HG03354 (cell line): Measurements from ENCODE around the gene BORCS5.
"Not testable (repeated sequence)": the region's sequence is repeated elsewhere in the genome, so short reads cannot be mapped to it uniquely, and the experiment has no call there.

Experiments
- ATAC-seq: cut with Tn5 transposase; IDR thresholded peaks from one replicate; pipeline ENCODE4 v1.9.1; 2021; ENCODE audit warnings: mild to moderate bottlenecking; ENCODE audit not compliant: unreplicated experiment, poor library complexity, severe bottlenecking

Gene BORCS5

GRCh38 chr12:12384571-12385340 lies 27.9 kb downstream of the BORCS5 start:
- no peak for ATAC-seq

GRCh38 chr12:12387501-12387900 lies 30.6 kb downstream of the BORCS5 start:
- ATAC-seq: no peak

DNA sequence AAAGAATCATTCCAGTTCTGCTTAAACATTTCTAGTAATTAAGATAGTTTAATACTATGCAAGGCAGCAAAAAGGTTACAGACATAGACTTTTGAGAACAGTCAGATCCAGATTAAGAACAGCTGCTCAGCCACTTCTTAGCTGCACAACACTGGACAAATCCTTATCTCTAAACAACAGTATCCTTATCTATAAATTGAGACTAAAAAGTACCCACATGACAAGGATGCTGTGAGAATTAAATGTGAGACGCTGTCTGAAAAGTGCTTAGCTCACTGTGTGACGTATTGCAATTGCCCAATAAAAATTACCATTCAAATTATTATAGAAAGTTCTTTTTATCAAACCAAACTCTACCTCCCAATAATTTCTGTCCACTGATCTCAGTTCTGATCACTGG lies 35.5 kb downstream of the BORCS5 start:
- ATAC-seq: no peak

- ATAC-seq: no peak
These were observed 36.3 kb downstream of the BORCS5 start for GRCh38 chr12:12393171-12393570.

GRCh38 chr12:12396694-12397093 lies 39.8 kb downstream of the BORCS5 start:
- ATAC-seq: no peak

GRCh38 chr12:12397184-12397583 lies 40.3 kb downstream of the BORCS5 start:
- ATAC-seq: no peak

GRCh38 chr12:12398026-12398859 lies 41.4 kb downstream of the BORCS5 start:
- no peak for ATAC-seq

- ATAC-seq: no peak
These were observed 42.3 kb downstream of the BORCS5 start for GRCh38 chr12:12399161-12399560.

- ATAC-seq: no peak
These were observed 43.0 kb downstream of the BORCS5 start for GRCh38 chr12:12399776-12400305.

- ATAC-seq: no peak
These were observed 43.9 kb downstream of the BORCS5 start for GRCh38 chr12:12400793-12401192.

GRCh38 chr12:12403264-12404248 lies 46.7 kb downstream of the BORCS5 start:
- no peak for ATAC-seq

DNA sequence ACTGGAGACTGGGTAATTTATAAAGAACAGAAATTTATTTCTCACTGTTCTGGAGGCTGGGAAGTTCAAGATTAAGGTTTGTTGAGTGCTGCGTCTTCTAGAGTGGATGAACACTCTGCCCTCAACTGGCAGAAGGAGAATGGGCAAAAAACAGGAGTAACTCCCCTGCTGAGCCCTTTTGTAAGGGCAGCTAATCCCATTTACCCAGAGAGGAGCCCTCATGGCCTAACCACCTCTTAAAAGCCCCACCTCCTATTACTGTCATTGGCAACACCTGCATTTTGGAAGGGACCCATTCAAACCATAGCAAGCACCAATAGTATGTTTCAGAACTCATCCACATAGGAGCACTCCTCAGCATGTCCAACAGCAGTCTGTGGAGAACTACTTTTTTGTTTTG lies 47.4 kb downstream of the BORCS5 start:
- no peak for ATAC-seq

GRCh38 chr12:12405882-12406281 lies 49.0 kb downstream of the BORCS5 start:
- no peak for ATAC-seq

GRCh38 chr12:12406762-12407161 lies 49.9 kb downstream of the BORCS5 start:
- no peak for ATAC-seq

DNA sequence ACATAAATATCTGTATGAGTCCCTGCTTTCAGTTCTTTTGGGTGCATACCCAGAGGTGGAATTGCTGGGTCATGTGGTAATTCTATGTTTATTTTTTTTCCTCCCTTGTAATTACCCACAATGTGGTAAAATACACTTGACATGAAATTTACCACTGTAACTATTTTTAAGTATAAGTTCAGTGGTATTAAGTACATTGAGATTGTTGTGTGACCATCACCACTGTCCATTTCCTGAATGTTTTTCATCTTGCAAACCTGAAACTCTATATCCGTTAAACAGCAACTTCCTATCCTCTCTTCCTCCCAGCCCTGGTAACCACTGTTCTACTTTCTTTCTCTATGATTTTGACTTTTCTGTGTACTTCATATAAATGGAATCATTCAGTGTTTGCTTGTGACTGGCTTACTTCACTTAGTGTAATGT lies 51.4 kb downstream of the BORCS5 start:
- ATAC-seq: no peak

- ATAC-seq: not testable (repeated sequence)
These were observed 52.5 kb downstream of the BORCS5 start for GRCh38 chr12:12409337-12409736.

DNA sequence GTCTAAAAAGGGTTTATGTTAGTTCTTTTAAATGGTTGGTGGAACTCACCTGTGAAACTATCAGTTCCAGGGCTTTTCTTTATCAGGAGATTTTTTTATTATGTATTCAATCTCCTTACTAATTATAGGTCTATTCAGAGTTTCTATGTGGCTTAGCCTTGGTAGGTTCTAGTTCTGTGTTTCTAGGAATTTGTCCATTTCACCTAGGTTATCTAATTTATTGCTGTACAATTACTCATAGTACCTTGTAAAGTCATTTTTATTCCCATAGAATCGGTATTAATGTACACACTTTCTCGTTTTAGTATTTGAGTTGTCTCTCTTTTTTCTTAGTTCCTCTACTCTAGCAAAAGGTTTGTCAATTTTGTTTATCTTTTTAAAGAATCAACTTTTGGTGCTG lies 59.0 kb downstream of the BORCS5 start:
- no peak for ATAC-seq

DNA sequence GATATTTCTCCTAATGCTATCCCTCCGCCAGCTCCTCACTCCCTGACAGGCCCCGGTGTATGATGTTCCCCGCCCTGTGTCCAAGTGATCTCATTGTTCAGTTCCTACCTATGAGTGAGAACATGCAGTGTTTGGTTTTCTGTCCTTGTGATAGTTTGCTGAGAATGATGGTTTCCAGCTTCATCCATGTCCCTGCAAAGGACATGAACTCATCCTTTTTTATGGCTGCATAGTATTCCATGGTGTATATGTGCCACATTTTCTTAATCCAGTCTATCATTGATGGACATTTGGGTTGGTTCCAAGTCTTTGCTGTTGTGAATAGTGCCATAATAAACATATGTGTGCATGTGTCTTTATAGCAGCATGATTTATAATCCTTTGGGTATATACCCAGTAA lies 62.3 kb downstream of the BORCS5 start:
- ATAC-seq: not testable (repeated sequence)

GRCh38 chr12:12423367-12423766 lies 66.5 kb downstream of the BORCS5 start:
- no peak for ATAC-seq

DNA sequence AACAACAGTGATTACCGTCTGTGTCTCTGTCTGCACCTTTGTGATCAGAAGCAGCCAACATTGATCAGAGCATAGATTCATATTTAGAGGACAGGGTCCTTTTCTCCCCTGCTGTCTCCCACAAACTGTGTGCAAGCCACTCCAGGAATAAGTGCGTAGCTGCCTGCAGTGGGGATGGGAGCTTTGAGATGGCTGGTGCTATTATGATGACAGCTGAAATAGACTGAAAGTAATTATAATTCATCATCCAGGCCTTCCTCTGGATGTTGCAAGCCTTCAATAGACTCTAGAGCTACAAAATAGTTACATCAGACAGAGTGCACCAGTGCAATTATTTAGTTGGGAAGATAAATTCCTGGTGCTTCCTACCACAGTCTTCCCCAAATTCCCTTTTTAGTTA lies 68.1 kb downstream of the BORCS5 start:
- no peak for ATAC-seq
